NCI-H146 (cell line): Measurements from ENCODE around the gene RPTOR.
"Not testable (repeated sequence)": the region's sequence is repeated elsewhere in the genome, so short reads cannot be mapped to it uniquely, and the experiment has no call there.

Experiments used
- DNase-seq: peaks from one replicate; lab custom pipeline; 2025; lab: John Stamatoyannopoulos, UW

The RPTOR gene

GRCh38 chr17:80694085-80694991 is 149.7 kb downstream of the RPTOR start:
- peak; percentile 87 for DNase-seq

DNA sequence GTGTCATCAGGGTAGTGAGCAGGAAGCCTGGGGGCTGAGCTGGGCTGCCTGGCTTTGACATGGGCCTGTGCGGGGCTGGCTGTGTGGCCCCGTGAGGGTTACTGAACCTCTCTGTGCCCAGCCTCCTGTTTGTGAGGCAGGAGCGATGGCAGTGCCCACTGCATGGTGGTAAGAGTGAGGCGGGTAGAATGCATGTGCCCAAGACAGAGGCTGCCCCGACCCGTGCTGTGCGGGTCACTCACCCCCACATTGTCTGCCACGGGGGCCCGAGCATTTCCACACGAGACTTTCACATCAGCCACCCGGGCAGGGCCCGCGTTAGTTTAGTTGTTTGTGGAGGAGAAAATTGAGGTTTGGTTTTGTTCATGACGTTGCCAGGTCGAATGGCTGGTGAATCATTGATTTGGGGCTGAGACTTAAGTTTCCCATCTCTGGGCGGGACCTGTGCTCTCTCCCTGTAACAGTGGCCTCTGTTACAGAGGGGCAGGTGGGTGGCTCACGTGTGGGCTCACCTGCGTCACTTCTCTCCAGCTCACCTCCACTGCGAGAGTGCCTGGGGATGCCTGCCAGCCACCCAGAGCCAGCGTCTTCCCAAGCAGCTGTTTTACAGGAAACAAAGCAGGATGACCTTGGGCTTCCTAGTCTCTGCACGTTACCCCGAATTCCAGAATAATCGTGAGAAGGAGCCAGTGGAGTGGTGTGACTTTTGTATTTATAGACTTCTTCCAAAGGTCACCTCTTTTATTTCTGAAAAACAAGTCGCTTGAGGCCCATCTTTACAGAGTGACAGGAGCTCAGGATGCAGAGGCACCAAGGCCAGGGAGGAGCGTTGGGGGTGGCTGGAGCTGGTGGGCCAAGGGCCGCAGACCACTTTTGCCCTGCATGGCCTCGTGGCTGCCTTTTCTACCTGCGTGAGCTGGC is 150.6 kb downstream of the RPTOR start:
- DNase-seq, result no peak

GRCh38 chr17:80695979-80696378 is 151.3 kb downstream of the RPTOR start:
- DNase-seq, result no peak

GRCh38 chr17:80696456-80696855 is 151.8 kb downstream of the RPTOR start:
- DNase-seq, result no peak

DNA sequence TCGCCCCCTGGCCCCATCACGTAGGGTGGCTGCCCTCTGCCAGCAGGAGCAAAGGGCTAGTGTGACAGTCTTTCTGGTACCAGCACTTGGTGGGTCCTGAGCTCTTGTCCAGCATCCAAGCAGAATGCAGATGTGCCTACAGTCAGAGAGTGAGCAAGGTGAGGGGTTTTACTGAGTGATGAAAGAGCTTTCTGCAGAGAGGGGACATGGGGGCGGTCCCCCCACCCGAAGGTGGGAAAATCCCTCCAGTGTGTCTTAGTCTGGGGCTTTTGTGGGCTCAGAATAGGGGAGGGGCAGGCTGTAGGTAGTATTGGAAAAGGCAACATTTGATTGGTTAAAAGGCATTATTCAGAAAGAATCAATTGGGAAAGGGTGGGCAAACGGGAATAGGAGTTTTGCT is 152.3 kb downstream of the RPTOR start:
- DNase-seq, result no peak

GRCh38 chr17:80698297-80698696 is 153.7 kb downstream of the RPTOR start:
- peak; percentile 74 for DNase-seq

DNA sequence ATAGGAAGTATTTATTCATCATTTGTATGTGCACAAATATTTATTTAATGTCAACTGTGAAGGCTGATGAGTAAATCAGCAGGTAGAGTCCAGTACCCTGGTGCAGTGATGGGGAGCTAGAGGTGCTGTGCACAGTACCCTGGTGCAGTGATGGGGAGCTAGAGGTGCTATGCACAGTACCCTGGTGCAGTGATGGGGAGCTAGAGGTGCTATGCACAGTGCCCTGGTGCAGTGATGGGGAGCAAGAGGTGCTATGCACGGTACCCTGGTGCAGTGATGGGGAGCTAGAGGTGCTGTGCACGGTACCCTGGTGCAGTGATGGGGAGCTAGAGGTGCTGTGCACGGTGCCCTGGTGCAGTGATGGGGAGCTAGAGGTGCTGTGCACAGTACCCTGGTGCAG is 154.6 kb downstream of the RPTOR start:
- DNase-seq, result not testable (repeated sequence)

- no peak for DNase-seq
These were observed 157.1 kb downstream of the RPTOR start for GRCh38 chr17:80701730-80702129.

DNA sequence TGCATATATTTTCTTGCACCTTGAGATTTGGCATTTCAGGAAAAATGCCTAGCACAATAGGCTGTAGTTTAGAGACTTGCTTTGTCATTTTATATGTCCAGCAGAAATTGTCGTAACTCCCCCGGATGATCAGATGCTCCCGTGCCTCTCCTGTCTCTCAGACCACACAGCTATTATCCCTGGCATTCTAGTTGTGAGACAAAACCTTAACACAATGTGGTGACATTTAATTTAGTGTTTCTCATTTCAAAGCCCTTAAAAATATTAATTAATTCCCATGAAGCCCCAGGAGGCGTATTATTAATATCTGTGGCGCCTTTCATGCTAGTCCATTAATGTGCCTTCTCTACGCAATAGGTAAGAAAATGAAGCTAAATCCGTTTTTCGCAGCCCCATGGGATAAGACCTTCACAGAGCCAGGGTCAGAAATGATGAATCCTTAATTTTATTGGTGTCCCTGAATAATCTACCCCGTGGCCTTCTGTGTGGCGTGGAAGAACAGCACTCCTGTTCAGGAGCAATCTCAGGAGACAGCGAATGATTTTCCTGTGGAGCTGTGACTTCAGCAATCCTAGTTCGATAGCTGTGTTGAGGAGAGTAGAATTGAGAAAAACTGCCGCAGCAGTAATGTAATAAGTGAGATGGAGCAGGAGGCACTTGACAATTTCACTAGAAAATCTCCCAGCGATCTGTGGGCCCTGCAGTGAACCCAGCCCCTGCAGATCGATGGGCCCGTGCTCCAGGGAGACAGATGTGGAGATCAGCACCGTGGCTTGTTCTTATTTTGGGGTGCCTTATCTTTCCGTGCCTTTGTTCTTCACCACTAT is 157.9 kb downstream of the RPTOR start:
- no peak for DNase-seq

GRCh38 chr17:80703142-80703478 is 158.5 kb downstream of the RPTOR start:
- DNase-seq, result no peak

DNA sequence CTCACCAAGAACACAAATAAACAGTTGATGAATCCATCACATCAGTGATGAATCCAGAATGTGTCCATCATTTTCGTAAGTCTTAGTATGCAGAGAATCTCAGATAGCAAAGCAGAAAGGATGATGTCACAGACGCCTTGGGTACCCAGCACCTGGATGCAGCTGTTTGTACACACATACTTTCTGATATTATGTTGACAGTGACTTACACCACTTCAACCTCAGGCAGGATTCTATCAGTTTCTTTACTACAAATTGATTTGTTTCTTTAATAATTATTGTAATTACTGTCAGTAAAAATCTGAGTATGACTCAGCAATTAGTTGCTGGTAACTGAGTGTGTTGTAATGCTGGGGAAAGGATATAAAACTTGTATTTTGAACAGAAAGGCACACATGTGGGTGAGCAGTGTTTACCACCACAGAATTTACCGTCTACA is 159.8 kb downstream of the RPTOR start:
- DNase-seq, result peak; percentile 19

DNA sequence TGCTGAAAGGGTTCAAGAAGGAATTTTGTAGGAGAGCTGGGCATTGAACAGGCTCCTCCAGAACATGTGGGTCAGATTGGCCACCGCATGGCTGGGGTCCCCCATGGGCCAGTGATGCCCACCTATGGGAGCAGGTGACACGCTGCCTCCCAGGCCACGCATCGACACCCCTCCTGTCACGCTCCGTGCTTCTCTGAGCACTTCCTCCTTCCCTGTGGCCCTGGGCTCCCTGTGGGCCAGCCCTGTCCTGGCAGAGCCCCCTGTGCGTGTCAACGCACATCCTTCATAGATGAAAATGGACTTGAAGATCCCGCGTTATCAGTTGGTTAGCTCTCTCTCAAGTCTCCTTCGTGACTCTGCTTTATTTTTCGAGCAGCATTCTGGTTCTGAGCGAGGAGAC is 160.3 kb downstream of the RPTOR start:
- no peak for DNase-seq

- no peak for DNase-seq
These were observed 161.3 kb downstream of the RPTOR start for GRCh38 chr17:80705988-80706387.

DNA sequence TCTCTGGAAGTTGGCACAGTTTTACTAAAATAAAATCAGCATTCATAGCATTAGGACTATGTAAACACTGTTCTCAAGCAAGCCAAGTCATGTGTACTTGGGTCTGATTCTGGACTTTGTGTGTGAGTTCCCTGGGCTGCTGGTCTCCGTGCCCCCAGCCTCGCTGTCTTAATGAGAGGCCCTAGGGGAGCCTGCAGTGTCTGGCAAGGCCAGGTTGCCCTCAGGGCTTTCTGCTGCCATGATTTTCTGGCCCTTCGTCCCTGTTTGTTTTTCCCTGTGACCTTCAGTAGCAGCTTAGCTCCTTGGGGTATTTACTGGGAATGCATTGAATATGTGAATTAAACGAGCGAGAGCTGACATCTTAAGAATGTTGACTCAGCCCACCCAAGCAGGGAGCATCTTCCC is 161.8 kb downstream of the RPTOR start:
- DNase-seq, result peak; percentile 45

- DNase-seq, result no peak
These were observed 163.8 kb downstream of the RPTOR start for GRCh38 chr17:80708480-80708879.

DNA sequence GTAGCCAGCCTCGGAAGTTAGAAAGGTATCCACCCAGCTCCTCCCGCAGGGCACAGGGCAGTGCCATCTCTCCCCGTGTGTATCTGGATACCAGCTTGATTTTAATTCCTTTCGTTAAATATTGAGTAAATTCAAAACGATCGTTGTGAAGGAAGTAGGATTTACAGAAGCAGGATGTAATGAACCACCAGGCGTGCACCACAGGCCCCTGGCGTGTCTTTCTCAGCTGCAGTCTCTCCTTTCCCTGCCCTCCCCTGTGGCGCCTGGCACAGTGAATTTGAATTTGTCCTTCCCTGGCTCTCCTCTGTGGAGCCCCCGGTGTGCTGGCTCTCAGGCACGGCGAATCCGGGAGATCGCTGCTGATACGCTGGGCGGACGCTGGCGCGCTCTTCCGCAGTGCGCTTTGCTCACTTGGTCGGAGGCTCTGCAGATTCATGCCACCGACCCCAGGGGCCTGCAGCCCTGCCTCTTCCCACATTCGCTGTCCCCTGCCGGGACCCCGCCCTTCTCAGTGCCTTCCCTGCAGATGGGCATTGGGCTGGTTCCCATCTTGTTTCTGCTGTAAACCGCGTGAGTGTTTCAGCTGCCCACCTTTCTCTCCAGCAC is 164.6 kb downstream of the RPTOR start:
- DNase-seq, result no peak

- DNase-seq, result no peak
These were observed 166.2 kb downstream of the RPTOR start for GRCh38 chr17:80710714-80711302.

GRCh38 chr17:80712089-80712488 is 167.5 kb downstream of the RPTOR start:
- no peak for DNase-seq

DNA sequence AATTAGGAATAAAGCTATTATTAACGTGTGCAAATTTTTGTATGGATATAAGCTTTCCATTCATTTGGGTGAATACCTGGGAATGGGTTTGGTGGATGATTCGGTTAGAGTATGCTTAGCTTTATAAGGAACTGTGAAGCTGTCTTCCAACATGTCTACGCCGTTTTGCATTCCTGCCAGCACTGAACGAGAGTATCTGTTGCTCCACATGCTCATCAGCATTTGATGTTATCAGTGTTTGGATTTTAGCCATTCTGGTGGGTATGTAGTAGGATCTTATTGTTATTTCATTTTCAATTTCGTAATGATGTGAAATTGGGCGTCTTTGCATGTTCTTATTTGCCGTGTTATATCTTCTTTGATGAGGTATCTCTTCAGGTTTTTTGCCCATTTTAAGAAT is 168.0 kb downstream of the RPTOR start:
- no peak for DNase-seq

- no peak for DNase-seq
These were observed 172.5 kb downstream of the RPTOR start for GRCh38 chr17:80716986-80717719.

DNA sequence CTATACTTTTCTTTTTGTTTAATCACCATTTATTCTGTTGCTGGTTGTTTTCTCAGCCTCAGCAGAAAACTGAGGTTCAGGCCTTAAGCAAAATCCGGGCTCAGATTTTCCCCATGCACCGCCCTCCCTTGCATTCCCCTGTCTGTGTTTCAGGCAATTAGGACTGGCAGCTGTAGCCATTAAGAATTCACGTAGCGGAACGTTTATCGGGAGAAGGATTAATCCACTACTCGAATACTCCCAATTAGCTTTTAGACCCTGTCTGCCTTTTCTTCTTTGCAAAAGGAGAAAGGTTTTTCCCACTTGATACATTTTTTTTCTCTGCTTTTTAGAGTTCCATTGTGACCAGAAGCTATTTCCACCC is 173.1 kb downstream of the RPTOR start:
- DNase-seq, result peak; percentile 21
